GM12873 (cell line): ENCODE data around the gene CCDC122.

Experiments
- CTCF ChIP-seq: IDR thresholded peaks from 2 replicates; pipeline ENCODE4 v1.5.1; 2012; ENCODE audit warnings: low read depth, mild to moderate bottlenecking, moderate library complexity, low read length, control low read depth; ENCODE audit not compliant: insufficient read depth; ENCODE audit errors: missing control alignments

Gene CCDC122

GRCh38 chr13:43850873-43851272 is 28.7 kb downstream of the CCDC122 start:
- TF ChIP-seq CTCF, result no peak

GRCh38 chr13:43848001-43848649 is 31.4 kb downstream of the CCDC122 start:
- TF ChIP-seq CTCF, result no peak

- TF ChIP-seq CTCF, result no peak
Measured at GRCh38 chr13:43846496-43847158, 32.9 kb downstream of the CCDC122 start.

GRCh38 chr13:43838909-43839308 is 40.6 kb downstream of the CCDC122 start:
- TF ChIP-seq CTCF, result no peak

- TF ChIP-seq CTCF, result no peak
Measured at GRCh38 chr13:43835701-43836100, 43.8 kb downstream of the CCDC122 start.

- TF ChIP-seq CTCF, result no peak
Measured at GRCh38 chr13:43831088-43831487, 48.5 kb downstream of the CCDC122 start.

- TF ChIP-seq CTCF, result no peak
Measured at GRCh38 chr13:43830497-43830881, 49.1 kb downstream of the CCDC122 start.
